ENCODE measurements around the gene NR5A1.

Gene NR5A1

DNA sequence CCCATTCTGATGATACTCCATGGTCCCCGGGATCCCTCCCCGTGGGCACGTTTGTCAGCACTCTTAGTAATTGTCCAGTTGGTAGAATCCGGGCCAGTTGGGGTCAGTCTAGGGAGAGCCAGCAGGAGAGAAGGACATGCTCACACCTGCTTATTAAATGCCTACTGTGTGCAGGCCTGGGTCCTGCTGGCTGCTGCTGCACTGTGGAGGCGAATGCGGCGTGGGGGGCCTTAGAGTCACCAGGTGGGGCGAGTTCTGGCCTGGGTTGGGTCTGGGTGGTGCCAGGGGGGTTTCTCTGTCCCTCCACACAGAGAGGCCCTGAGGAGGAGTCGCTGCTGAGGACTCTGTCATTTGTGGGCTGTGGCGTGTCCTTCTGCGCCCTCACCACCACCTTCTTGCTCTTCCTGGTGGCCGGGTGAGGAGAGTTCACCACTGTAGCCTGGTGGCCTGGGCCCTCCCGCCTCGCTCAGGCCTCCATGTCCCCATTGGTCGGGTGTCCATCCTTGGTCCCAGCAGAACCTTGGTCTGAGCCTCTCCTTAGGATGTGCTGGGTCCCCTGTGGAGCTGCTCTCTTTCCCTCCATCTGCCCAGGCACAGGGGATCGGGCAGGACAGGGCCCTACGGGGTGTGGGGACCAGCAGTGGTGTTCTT lies 39.7 kb downstream of the NR5A1 start:
- DNase-seq (ENCODE audit: low read depth in 3 of 3, low spot score in 1 of 3) = no peak

GRCh38 chr9:124465736-124466135 lies 41.5 kb downstream of the NR5A1 start:
- DNase-seq (ENCODE audit: low read depth in 3 of 3, low spot score in 1 of 3) = no peak

DNA sequence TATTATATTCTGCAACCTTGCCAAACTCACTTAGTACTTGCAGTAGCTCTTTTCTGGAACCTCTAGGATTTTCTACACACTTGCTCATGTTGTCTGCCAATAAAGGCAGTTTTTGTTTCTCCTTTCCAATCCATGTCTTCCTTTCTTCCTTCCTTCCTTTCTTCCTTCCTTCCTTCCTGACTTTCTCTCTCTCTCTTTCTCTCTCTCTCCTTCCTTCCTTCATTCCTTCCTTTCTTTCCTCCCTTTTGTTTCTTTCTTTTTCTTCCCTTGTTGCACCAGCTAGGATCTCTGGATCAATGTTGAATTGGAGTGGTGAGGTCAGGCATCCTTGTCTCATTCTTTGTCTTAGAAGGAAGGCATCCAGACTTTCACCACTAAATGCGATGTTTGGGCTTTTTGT lies 44.5 kb downstream of the NR5A1 start:
- no peak for DNase-seq (ENCODE audit: low read depth in 3 of 3, low spot score in 1 of 3)

GRCh38 chr9:124458441-124458840 lies 48.8 kb downstream of the NR5A1 start:
- no peak for DNase-seq (ENCODE audit: low read depth in 3 of 3, low spot score in 1 of 3)

DNA sequence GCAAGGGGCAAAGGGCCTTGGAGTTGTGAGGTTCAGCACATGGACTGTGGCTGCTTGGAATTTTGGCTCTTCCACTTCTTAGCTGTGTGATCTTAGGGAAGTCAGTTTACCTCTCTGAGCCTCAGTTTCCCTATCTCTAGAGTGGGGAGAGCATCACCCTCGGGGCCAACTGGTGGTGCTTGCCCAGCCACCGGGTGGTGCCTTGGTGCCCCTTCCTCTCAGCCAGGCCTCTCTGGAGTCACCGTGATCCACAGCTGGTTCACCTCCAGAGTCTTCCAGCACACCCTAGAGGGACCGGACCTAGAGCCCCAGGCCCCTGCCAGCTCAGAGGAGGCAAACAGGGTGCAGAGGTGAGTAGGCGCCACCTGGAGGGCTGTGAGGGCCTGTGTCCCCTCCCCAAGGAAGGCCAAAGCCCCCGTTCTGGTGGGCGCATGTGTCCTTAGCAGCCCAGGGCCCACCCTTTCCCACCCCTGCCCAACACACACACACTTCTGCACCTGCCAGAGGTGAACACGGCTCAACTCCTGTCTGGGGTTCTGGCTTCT lies 49.2 kb downstream of the NR5A1 start:
- no peak for DNase-seq (ENCODE audit: low read depth in 3 of 3, low spot score in 1 of 3)

DNA sequence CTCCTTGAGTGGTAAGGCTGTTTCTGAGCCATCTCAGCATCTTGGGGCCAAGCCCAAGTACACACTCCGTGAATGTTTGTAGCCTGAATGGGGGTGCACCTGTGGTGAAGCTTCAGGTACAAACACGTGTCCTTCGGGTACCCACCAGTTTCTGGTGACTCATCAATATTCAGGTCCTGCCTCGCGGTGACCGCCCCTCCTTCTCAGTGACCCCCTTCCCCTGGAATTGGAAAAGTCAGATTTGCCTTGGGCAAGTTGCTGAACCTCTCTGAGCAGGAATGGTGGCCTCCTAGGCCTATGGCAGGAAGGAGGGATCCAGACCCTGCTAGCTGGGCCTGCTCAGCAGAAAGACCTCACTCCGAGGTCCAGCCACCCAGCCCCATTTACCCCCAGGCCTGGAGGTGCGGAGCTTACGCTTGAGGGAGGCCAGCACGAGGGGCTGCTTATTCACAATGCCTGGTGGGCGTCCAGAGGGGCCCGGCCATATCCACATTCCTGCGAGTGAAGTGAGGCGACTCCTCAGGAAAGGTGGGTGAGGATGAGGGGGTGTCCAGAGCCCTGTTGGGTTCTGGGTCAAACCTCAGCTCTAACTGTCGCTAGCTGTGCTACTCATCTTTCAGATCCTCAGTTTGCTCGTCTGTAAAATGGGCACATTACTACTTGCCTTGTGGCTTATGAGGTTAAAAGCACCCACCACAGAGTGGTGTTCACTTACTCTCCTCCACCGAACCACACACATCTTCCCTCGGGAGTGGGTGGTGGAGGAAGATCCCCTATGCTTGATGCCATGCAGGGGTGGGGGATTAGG lies 49.9 kb downstream of the NR5A1 start:
- no peak for DNase-seq (ENCODE audit: low read depth in 3 of 3, low spot score in 1 of 3)

- no peak for DNase-seq (ENCODE audit: low read depth in 3 of 3, low spot score in 1 of 3)
Observed at GRCh38 chr9:124456341-124457078, 50.7 kb downstream of the NR5A1 start.

GRCh38 chr9:124455820-124456219 lies 51.4 kb downstream of the NR5A1 start:
- no peak for DNase-seq (ENCODE audit: low read depth in 3 of 3, low spot score in 1 of 3)

GRCh38 chr9:124454791-124455443 lies 52.3 kb downstream of the NR5A1 start:
- DNase-seq (ENCODE audit: low read depth in 3 of 3, low spot score in 1 of 3) = no peak

GRCh38 chr9:124454296-124454695 lies 52.9 kb downstream of the NR5A1 start:
- DNase-seq (ENCODE audit: low read depth in 3 of 3, low spot score in 1 of 3) = no peak

DNA sequence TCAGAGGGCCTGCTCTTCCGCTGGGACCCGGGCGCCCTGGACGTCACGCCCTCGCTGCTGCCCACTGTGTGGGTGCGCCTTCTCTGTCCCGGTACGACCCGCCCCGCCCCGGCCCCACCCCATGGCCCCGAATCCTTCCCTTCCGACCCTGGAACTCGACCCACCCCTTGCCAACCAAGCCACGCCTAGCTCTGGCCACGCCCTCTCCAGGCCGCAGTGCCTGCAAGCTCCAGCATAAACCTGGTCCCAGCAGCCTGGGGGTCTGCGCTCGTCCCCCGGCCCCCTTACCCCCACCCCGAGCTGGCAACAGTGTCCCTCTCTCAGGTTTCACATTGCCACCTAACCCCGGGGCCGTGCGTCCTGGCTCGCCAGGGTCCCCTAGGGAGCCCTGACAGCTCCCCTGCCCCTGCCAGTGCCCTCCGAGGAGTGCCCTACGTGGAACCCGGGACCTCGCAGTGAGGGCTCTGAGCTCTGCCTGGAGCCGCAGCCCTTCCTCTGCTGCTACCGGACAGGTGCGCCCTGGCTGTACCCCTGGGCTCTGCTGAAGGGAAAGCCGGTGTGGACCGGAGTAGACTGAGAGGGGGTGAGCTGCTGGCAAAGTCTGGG lies 53.5 kb downstream of the NR5A1 start:
- no peak for DNase-seq (ENCODE audit: low read depth in 3 of 3, low spot score in 1 of 3)

- no peak for DNase-seq (ENCODE audit: low read depth in 3 of 3, low spot score in 1 of 3)
Observed at GRCh38 chr9:124452841-124453585, 54.2 kb downstream of the NR5A1 start.

DNA sequence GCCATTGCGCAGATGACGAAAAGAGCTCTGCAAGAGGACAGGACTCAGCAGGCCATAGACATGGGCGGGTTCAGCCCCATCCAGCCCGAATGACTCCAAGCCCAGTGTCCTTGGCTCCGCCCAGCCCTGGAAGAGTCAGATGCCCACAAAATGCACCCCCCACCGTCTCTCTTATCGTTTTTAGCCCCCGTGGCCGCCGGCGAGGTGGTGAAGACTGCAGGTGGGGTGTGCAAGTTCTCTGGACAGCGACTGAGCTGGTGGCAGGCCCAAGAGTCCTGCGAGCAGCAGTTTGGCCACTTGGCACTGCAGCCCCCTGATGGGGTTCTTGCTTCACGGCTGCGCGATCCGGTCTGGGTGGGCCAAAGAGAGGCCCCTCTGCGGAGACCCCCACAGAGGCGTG lies 54.9 kb downstream of the NR5A1 start:
- DNase-seq (ENCODE audit: low read depth in 3 of 3, low spot score in 1 of 3) = no peak

- no peak for DNase-seq (ENCODE audit: low read depth in 3 of 3, low spot score in 1 of 3)
Observed at GRCh38 chr9:124450931-124451661, 56.1 kb downstream of the NR5A1 start.

DNA sequence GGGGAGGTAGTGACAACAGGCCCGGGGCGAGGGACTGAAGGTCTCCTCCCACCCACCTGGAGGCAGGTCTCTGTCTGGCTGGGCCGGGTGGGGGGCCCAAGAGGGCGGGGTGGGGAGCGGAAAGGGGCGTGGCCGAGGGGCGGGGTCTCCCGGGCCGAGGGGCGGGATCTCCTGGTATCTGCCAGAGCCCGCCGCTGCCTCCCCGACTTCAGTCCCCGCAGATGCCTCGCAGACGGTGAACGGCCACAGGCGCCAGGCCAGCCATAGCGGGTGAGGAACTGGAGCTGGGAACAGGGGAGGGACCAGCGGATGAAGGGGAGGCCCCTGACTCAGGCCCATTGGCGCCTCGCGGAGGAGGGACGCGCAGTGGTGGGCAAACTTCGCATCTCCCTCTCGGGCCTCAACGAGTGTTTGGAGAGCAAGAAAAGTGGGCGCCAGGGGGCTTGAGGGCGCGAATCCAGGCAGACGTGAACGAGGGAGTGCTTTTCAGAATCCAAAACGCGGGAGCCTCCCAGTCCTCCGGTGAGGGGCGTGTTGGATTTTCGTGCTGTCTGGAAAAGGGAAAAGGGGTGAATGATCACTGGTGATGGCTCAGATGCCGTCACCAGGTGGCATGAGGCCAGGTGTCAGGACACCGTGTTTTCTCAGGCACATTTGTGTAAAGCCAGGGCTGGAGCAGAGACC lies 56.8 kb downstream of the NR5A1 start, which contains the start of gene ADGRD2:
Gene ADGRD2, plus strand, starts transcription at position 211 of the 684 bp plus-strand sequence. CDS start 1,216 bp downstream, outside the sequence.
- DNase-seq (ENCODE audit: low read depth in 3 of 3, low spot score in 1 of 3) = no peak

- no peak for DNase-seq (ENCODE audit: low read depth in 3 of 3, low spot score in 1 of 3)
Observed at GRCh38 chr9:124449381-124450151, 57.6 kb downstream of the NR5A1 start.

DNA sequence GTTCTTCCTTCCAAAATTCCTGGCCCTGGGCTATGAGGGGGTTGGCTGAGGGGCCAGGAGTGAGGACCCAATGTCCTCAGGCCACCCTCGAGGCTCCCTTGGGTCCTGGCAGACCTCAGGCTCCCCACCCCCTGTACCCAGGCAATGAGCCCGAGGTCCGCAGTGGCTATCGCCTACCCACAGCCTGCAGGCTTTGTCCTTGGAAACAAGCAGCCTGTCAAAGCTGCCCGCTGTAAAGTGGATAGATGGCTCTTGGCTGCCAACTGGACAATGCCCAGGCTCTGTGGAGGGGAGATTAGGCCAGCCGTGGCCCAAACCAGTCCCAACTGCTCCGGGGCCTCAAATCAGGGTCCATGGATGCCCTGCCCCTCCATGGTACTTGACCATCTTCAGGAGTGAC lies 59.2 kb downstream of the NR5A1 start:
- no peak for DNase-seq (ENCODE audit: low read depth in 3 of 3, low spot score in 1 of 3)

DNA sequence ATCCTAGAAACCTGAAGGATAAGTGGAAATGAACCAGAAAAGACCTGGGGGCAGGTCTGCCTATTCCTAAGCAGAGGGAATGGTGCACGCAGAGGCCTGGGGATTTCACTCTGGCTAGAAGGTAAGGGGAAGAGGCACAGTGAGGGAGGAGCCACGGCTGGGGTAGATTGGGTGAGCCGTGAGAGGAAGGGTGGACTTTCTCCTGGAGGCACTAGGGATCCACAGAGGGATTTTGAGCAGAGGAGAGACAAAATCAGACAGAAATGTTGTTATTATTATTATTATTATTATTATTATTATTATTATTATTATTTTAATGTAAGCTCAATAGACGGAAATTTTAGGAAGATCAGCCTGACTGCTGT lies 59.9 kb downstream of the NR5A1 start:
- DNase-seq (ENCODE audit: low read depth in 3 of 3, low spot score in 1 of 3) = no peak
